DMS53 (cell line): ENCODE results near the gene PTPRM.

Experiments used
- DNase-seq: peaks from one replicate; lab custom pipeline; 2025; lab: John Stamatoyannopoulos, UW

PTPRM gene

GRCh38 chr18:7626922-7627440, 59.9 kb downstream of the PTPRM start:
- DNase-seq: peak; percentile 31

- DNase-seq: no peak
Measured at GRCh38 chr18:7629416-7629815, 62.3 kb downstream of the PTPRM start.

- DNase-seq: no peak
Measured at GRCh38 chr18:7630731-7631442, 63.8 kb downstream of the PTPRM start.

GRCh38 chr18:7632152-7633098, 65.3 kb downstream of the PTPRM start:
- peak; percentile 26 for DNase-seq

GRCh38 chr18:7633171-7633570, 66.1 kb downstream of the PTPRM start:
- no peak for DNase-seq

GRCh38 chr18:7635948-7636347, 68.8 kb downstream of the PTPRM start:
- peak; percentile 21 for DNase-seq

- peak; percentile 70 for DNase-seq
Measured at GRCh38 chr18:7637269-7637668, 70.2 kb downstream of the PTPRM start.

- no peak for DNase-seq
Measured at GRCh38 chr18:7638321-7638720, 71.2 kb downstream of the PTPRM start.

GRCh38 chr18:7641813-7642212, 74.7 kb downstream of the PTPRM start:
- peak; percentile 53 for DNase-seq

GRCh38 chr18:7642331-7642890, 75.3 kb downstream of the PTPRM start:
- DNase-seq: peak; percentile 72

GRCh38 chr18:7645756-7646155, 78.6 kb downstream of the PTPRM start:
- DNase-seq: peak; percentile 67

GRCh38 chr18:7646174-7646886, 79.2 kb downstream of the PTPRM start:
- peak; percentile 73 for DNase-seq

GRCh38 chr18:7647500-7647899, 80.4 kb downstream of the PTPRM start:
- DNase-seq: no peak

GRCh38 chr18:7657050-7657449, 89.9 kb downstream of the PTPRM start:
- no peak for DNase-seq

- no peak for DNase-seq
Measured at GRCh38 chr18:7657937-7658336, 90.8 kb downstream of the PTPRM start.

GRCh38 chr18:7658701-7659100, 91.6 kb downstream of the PTPRM start:
- DNase-seq: no peak

GRCh38 chr18:7661207-7661606, 94.1 kb downstream of the PTPRM start:
- no peak for DNase-seq

- DNase-seq: no peak
Measured at GRCh38 chr18:7662866-7663265, 95.8 kb downstream of the PTPRM start.

GRCh38 chr18:7663366-7664312, 96.5 kb downstream of the PTPRM start:
- DNase-seq: no peak

GRCh38 chr18:7666195-7666776, 99.2 kb downstream of the PTPRM start:
- no peak for DNase-seq
